Loucy (cell line): ENCODE data around the gene AACS.

ENCODE experiments used
- EZH2phosphoT487 ChIP-seq: fragments of 200-600 bp; IDR thresholded peaks from 2 replicates; pipeline ENCODE4 v1.6.1; 2018; ENCODE audit warnings: antibody characterized with exemption, mild to moderate bottlenecking, moderate library complexity, borderline replicate concordance
- TF ChIP-seq, protein P1 (sequence below): fragments of 200-600 bp; sonication (generic); conservative IDR thresholded peaks from 2 replicates; pipeline ENCODE4 v1.5.1; 2014; ENCODE audit warnings: mild to moderate bottlenecking, antibody characterized with exemption, low read length

- TF ChIP-seq, protein P1, sequence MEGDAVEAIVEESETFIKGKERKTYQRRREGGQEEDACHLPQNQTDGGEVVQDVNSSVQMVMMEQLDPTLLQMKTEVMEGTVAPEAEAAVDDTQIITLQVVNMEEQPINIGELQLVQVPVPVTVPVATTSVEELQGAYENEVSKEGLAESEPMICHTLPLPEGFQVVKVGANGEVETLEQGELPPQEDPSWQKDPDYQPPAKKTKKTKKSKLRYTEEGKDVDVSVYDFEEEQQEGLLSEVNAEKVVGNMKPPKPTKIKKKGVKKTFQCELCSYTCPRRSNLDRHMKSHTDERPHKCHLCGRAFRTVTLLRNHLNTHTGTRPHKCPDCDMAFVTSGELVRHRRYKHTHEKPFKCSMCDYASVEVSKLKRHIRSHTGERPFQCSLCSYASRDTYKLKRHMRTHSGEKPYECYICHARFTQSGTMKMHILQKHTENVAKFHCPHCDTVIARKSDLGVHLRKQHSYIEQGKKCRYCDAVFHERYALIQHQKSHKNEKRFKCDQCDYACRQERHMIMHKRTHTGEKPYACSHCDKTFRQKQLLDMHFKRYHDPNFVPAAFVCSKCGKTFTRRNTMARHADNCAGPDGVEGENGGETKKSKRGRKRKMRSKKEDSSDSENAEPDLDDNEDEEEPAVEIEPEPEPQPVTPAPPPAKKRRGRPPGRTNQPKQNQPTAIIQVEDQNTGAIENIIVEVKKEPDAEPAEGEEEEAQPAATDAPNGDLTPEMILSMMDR = no peak
- TF ChIP-seq EZH2phosphoT487 = no peak
Observed at GRCh38 chr12:125070112-125070511, 4.9 kb downstream of the AACS start.
